ENCODE measurements around the gene C2orf80.

GRCh38 chr2:208222351-208222750 is 32.5 kb upstream of the C2orf80 start:
- TF ChIP-seq BHLHE40 (IDR thresholded peaks at IDR 0.05; ENCODE audit: borderline replicate concordance) (no peak), TARDBP (IDR thresholded peaks at IDR 0.05) (no peak), FOXA1 (IDR thresholded peaks at IDR 0.05) (no peak), SP1 (IDR thresholded peaks at IDR 0.05) (no peak), FOXM1 (IDR thresholded peaks at IDR 0.05; ENCODE audit: borderline replicate concordance) (no peak), ARNT (IDR thresholded peaks at IDR 0.05) (no peak), ELF4 (IDR thresholded peaks at IDR 0.05) (no peak), FOXK2 (IDR thresholded peaks at IDR 0.05) (no peak)

All from HEK293T (cell line).